ENCODE results near the gene RALA.

GRCh38 chr7:39676346-39676745, 53.0 kb downstream of the RALA start:
- TF ChIP-seq CTCF (IDR thresholded peaks at IDR 0.05 in 8 of 11, conservative IDR thresholded peaks at IDR 0.05 in 3 of 11): no peak
- TF ChIP-seq POLR2A (IDR thresholded peaks at IDR 0.05): no peak
